ENCODE results near the gene RABGAP1L.

- TF ChIP-seq CTCF (IDR thresholded peaks at IDR 0.05), result no peak
- TF ChIP-seq POLR2A (IDR thresholded peaks at IDR 0.05), result no peak
Observed at GRCh38 chr1:174676856-174677255, 517.5 kb downstream of the RABGAP1L start.

All from body of pancreas (tissue), 4 donors.